T-helper 1 cell (primary cell): ENCODE results near the gene NIM1K.
A peak's percentile ranks its signal among the peaks of the same experiment; 100 is the strongest.
"Not testable (repeated sequence)": the region's sequence is repeated elsewhere in the genome, so short reads cannot be mapped to it uniquely, and the experiment has no call there.

Source experiments
- DNase-seq, 5 donors: peaks; one replicate each; pipeline ENCODE4 v3.0.0-alpha.2; 2012 to 2020

NIM1K gene

GRCh38 chr5:43190755-43191603, 1.0 kb upstream of the NIM1K start:
- no peak for DNase-seq

- no peak for DNase-seq
Observed at GRCh38 chr5:43192558-43193180, 644 bp downstream of the NIM1K start.

- DNase-seq: peak in 1 of 5 donors; percentile 78
Observed at GRCh38 chr5:43193181-43193893, 1.3 kb downstream of the NIM1K start.

GRCh38 chr5:43193894-43194265, 1.9 kb downstream of the NIM1K start:
- DNase-seq: no peak

GRCh38 chr5:43195670-43196265, 3.7 kb downstream of the NIM1K start:
- no peak for DNase-seq

- DNase-seq: no peak
Observed at GRCh38 chr5:43197535-43197934, 5.5 kb downstream of the NIM1K start.

- not testable (repeated sequence) for DNase-seq
Observed at GRCh38 chr5:43201442-43201841, 9.4 kb downstream of the NIM1K start.

- no peak for DNase-seq
Observed at GRCh38 chr5:43202380-43202779, 10.4 kb downstream of the NIM1K start.

GRCh38 chr5:43203373-43203772, 11.3 kb downstream of the NIM1K start:
- DNase-seq: no peak

GRCh38 chr5:43204958-43205357, 12.9 kb downstream of the NIM1K start:
- no peak for DNase-seq

GRCh38 chr5:43207601-43208000, 15.6 kb downstream of the NIM1K start:
- no peak for DNase-seq

GRCh38 chr5:43208658-43209057, 16.6 kb downstream of the NIM1K start:
- no peak for DNase-seq

- no peak for DNase-seq
Observed at GRCh38 chr5:43209060-43209459, 17.0 kb downstream of the NIM1K start.

GRCh38 chr5:43209833-43210232, 17.8 kb downstream of the NIM1K start:
- DNase-seq: no peak

- DNase-seq: no peak
Observed at GRCh38 chr5:43210570-43210969, 18.5 kb downstream of the NIM1K start.

- DNase-seq: no peak
Observed at GRCh38 chr5:43213951-43214350, 21.9 kb downstream of the NIM1K start.

GRCh38 chr5:43215073-43215631, 23.1 kb downstream of the NIM1K start:
- DNase-seq: no peak

GRCh38 chr5:43216941-43217340, 24.9 kb downstream of the NIM1K start:
- DNase-seq: no peak

GRCh38 chr5:43219120-43219519, 27.1 kb downstream of the NIM1K start:
- DNase-seq: no peak

GRCh38 chr5:43221502-43221901, 29.5 kb downstream of the NIM1K start:
- no peak for DNase-seq

- DNase-seq: no peak
Observed at GRCh38 chr5:43225649-43226245, 33.7 kb downstream of the NIM1K start.

- no peak for DNase-seq
Observed at GRCh38 chr5:43227655-43228054, 35.6 kb downstream of the NIM1K start.

GRCh38 chr5:43230707-43231106, 38.7 kb downstream of the NIM1K start:
- no peak for DNase-seq
